DMS 273 (cell line): ENCODE measurements around the gene TMED4.
A peak's percentile ranks its signal among the peaks of the same experiment; 100 is the strongest.
"Not testable (repeated sequence)": the region's sequence is repeated elsewhere in the genome, so short reads cannot be mapped to it uniquely, and the experiment has no call there.

Experiments used
- DNase-seq: peaks from one replicate; lab custom pipeline; 2025; ENCODE audit not compliant: unreplicated experiment; lab: John Stamatoyannopoulos, UW

Gene TMED4

DNA sequence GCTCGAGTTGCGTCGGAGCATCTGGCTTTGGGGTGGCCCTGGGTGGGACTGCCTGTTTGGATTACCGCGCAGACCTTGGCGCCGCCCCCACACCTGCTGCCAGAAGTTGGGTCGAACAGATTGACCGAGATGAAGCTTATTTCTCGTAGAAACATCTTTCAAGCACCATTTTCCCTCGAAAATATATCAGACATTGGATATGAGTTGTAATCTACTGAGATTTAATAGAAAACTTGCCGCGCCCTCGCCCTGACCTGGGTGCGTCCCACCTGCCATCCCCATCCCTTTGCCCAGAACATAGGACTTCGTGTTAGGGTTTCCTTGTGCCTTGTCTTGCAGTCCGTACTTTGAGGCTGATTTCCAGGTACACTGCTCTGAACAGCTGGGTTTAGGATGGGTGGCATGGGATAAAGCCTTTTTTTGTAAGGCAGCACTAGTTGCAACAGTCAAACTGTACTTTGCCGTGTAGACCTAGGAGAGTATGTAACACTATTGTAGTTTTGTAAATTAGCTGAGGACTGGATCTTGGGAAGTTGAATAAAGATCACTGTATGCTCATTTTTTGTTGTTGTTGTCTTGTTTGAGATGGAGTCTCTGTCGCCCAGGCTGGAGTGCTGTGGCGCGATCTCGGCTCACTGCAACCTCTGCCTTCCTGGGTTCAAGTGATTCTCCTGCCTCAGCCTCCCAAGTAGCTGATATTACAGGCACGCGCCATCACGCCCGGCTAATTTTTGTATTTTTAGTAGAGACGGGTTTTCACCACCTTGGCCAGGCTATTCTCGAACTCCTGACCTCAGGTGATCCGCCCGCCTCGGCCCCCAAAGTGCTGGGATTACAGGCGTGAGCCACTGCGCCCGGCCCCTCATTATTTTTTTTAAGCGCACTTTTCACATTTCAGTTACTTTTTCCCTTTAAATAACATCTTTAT lies 25.4 kb upstream of the TMED4 start:
- peak; percentile 73 for DNase-seq

DNA sequence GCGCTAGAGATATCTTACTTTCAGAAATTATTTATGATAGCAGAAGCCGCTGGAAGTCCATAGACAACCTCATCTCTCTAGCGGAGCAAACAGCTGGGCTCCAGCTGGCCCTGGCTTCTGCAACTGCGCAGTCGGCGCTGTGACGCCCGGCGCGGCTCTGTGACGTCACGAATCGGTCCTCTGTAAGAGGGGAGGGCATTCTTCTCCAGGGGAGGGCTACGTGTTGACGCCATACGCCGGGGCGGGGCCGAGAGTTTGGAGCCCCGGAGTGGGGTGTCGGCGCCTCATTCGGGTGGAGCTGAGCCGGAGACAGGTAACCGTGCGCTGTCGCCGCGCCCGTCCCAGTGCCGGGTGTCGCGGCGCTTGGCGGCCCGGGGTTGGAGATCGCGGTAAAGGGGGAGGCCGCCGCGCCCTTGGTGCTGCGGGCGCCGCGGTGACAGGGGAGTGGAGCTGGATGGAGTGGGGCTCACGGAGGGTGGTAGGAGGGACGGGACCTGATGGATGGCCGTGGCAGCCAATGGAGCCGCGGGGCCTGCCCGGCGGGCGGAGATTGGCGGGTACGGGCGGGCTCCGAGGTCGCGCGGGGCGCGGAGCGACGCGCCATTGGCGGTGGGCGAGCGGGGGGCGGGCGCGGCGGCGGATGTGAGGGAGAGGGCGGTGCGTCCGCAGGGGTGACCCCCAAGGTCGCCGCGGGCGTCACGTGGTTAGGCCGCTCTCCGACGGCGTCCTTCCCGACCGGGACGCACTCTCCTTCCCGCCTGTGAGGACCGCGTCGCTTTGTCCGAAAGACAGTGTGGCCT lies 24.5 kb upstream of the TMED4 start, which contains the start of gene OGDH:
TSS of gene OGDH (plus strand) at position 287 of the 800 bp plus-strand sequence. CDS start 17,717 bp downstream, outside the sequence.
- DNase-seq = peak; percentile 100

DNA sequence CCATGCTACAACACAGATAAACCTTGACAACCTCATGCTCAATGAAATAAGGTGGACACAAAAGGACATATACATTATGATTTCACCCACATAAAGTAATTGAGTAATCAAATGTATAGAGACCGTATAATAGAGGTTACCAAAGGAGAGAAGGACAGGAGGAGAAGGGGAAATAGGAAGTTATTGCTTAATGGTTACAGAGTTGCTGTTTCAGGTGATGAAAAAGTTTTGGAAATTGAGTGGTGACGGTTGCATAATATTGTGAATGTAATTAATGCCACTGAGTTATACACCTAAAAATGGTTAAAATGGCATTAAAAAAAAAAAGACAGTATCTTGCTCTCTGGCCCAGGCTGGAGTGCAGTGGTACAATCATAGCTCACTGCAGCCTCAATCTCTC lies 22.9 kb upstream of the TMED4 start:
- no peak for DNase-seq

DNA sequence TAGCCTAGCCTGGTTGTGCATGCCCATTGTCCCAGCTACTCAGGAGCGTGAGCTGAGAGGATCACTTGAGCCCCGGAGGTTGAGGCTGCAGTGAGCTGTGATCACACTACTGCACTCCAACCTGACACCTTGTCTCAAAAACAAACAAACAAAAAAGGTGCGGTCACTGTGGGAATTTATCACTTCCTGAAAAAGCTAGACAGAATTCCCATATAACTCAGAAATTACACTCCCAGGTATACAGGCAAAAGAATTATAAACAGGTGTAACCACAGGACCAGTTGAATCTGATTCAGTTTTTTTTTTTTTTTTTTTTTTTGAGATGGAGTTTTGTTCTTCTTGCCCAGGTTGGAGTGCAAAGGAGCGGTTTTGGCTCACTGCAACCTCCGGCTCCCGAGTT lies 21.2 kb upstream of the TMED4 start:
- DNase-seq = no peak

DNA sequence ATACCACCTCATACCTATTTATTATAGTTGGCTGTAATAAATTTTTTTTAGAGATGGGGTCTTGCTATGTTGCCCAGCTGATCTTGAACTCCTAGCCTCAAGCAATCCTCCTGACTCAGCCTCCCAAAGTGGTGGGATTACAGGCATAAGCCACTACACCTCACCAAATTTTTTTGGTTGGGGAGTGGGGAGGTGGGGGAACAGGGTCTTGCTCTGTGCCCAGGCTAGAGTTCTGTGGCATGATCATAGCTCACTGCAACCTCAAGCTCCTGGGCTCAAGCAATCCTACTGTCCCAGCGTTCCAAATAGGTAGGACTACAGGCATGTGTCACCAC lies 20.5 kb upstream of the TMED4 start:
- DNase-seq = no peak

DNA sequence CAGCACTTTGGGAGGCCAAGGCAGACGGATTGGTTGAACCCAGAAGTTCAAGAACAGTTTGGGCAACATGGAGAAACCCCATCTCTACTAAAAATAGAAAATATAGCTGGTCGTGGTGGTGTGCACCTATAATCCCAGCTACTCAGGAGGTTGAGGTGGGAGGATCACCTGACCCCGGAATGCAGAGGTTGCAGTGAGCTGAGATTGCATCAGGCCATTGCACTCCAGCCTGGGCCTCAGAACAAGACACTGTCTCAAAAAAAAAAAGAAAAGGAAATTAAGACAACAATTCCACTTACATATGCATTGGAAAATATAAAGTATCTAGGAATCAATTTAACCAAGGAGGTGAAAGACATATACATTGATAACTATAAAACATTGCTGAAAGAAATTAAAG lies 17.2 kb upstream of the TMED4 start:
- no peak for DNase-seq

DNA sequence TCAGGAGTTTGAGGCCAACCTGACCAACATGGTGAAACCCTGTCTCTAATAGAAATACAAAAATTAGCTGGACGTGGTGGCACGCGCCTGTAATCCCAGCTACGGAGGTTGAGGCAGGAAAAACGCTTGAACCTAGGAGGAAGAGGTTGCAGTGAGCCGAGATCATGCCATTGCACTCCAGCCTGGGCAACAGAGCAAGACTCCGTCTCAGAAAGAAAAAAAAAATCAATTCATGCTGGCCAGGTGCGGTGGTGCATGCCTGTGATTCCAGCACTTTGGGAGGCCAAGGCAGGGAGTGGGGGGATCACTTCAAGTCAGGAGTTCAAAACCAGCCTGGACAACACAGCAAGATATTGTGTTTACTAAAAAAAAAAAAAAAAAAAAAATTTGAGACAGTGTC lies 15.2 kb upstream of the TMED4 start:
- DNase-seq = not testable (repeated sequence)

DNA sequence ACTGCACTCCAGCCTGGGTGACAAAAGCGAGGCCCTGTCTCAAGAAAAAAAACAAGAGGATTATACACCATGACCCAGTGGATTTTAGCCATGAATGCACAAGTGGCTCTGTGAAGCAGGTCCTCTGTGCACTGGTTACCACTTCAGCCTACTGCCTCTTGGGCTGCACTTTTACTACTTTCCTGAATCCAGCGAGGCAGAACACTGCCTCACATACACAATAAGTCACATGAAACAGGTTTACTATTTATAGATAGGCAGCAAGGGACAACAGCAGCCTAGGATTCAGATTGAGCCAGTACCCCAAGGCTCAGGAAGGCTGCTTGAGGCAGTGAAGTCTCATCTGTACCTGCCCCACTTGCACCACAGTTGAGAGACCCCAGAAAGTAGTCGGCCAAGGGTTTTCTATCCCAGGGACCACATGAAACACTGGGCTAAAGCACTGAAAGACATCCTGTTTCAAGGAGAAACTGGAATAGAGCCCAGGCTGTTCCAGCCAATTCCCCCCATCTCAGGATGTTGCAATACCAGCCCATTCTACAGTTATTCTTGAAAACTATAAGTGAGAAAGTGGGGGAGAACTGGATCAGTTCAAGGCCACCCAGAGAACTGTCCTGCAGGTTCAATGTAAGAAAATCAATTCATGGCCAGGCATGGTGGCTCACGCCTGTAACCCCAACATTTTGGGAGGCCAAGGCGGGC lies 14.1 kb upstream of the TMED4 start:
- no peak for DNase-seq

DNA sequence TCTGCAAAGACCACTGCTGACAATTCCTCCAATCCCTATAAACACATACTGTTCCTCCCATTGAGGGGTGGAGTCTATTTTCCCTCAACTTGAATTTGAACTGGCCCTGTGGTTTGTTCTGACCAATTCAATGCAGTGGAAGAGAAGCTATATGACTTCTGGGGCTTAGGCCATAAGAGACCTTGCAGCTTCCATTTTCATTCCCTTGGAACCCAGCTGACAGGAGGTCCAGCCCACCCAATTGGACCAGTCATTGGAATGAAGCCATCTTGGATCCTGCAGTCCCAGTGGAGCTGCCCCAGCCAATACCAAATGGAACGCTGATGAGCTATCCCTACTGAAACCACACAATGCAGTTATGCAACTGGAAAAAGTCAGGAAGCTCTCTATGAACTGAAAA lies 8.9 kb upstream of the TMED4 start:
- DNase-seq = no peak

DNA sequence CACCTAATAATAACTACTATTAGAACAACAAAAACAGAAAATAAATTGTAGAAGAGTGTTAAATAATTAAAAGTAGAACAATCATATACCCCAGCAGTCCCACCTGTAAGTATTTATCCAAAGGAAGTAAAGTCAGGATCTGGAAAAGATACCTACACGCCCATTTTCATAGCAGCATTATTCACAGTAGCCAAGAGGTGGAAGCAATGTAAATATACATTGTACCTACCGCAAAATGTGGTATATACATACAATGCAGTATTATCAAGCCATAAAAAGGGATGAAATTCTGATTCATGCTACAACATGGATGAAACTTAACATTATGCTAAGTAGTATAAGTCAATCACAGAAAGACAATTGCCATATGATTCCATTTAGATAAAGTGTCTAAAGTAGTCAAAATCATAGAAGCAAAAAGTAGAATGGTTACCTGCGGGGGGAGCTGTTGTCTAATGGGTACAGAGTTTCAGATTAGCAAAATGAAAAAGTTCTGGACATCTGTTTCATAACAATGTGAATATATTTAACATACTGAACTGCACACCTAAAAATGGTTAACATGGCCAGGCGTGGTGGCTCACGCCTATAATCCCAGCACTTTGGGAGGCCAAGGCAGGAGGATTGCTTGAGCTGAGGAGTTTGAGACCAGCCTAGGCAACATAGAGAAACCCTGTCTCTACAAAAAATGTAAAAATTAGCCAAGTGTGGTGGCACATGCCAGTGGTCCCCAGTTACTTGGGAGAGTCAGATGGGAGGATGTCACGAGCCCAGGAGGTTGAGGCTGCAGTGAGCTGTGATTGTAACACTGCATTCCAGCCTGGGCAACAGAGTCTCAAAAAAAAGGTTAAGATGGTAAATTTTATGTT lies 6.0 kb upstream of the TMED4 start:
- DNase-seq = peak; percentile 85

DNA sequence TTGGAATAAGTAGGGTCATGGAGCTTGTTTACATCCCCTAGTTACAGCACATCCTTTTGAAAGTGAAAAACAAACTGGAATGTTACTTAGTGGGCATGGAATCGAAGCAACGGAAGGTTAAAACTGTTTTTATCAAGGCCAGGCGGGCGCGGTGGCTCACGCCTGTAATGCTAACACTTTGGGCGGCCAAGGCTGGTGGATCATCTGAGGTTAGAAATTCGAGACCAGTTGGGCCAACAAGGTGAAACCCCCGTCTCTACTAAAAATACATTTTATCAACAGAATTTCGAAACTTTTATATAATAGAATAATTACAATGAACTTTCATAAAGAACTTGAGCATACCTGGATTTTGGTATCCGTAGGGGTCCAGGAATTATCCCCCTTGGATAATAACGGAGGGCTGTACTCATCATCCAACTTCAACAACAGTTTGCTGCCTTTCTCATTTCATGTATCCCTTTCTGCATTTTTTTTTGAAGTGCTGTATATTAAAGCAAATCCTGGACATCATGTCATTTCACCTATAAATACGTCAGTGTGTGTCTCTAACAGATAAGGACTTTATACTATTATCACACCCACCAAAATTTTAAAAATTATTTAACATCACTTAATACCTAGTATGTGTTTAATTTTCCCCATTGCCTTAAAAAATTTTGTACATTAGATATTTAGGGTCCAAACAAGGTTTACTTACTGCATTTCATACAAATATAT lies 1.3 kb upstream of the TMED4 start:
- no peak for DNase-seq

DNA sequence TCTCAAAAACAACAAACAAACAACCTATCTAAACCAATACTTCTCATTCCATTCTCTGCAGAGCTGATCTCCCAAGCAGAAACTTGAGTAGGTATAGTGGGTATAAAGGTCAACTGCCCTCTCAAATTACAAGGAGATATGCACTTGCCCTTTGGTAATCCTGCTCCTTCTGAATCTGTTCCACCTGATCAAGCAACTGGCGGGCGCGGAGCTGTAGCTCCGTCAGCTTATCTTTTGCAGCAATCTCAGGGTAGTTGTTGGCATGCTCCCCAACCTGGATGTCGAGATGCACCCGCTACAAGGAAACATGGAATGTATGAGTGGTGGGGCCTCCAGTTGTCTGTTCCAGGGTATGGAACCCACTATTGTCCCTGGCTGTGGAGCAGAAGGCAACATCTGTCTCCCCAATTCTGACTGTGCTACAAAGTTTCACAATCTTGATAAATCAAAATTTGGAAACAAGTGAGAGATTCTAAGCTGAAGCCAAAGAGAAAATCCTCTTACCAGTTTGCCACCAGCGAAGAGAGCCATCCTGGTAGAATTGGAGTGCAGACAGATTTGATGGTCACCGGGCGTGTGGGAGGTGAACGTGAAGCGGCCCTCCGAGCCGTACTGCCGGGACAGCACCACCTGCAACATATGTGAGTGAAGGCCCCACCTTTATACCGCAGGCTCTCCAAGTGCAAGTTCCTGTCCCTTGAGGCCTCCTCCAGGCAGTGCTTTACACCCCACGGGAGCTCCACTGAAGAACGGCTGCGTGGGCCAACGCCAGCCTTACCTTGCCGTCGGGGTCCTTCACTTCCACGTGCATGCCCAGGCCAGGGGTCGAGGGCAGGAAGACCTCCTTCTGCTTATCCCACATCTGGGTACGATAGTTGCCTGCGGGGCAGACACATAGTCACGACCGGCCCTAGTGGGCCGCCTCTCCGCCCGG lies 819 bp downstream of the TMED4 start:
- DNase-seq = peak; percentile 70

DNA sequence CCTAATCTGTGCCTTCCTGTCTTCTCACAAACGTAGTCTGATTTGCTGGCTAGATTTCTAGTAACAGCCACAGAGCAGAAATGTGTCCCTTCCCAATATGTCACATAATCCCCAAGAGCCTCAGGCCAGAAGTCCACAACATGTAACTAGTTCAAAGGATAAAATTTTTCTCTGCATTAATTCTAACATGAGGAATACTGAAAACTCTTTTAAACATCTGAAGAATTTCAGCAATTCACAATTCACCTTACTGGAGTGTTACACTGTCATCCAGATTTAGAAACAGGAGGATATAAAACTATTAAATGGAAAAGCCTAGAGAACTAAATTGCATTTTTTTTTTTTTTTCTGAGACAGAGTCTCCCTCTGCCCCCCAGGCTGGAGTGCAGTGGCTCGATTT lies 5.8 kb downstream of the TMED4 start:
- DNase-seq = no peak

DNA sequence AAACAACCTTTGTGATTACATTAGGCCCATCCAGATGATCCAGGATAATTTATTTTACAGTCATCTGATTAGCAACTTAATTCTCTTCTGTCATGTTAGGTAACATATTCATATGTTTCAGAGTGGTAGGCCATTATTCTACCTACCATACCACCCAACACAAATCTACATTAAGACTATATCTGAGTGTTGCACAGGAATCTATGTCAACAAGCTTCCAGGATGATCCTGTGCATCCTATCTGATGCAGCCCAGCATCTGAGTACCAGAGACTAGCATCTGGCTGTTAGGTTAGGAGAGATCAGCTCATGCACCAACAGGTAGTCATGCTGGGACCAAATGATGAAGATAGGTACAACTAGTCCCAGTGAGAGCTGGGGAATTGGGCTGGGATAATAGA lies 7.0 kb downstream of the TMED4 start:
- DNase-seq = no peak

DNA sequence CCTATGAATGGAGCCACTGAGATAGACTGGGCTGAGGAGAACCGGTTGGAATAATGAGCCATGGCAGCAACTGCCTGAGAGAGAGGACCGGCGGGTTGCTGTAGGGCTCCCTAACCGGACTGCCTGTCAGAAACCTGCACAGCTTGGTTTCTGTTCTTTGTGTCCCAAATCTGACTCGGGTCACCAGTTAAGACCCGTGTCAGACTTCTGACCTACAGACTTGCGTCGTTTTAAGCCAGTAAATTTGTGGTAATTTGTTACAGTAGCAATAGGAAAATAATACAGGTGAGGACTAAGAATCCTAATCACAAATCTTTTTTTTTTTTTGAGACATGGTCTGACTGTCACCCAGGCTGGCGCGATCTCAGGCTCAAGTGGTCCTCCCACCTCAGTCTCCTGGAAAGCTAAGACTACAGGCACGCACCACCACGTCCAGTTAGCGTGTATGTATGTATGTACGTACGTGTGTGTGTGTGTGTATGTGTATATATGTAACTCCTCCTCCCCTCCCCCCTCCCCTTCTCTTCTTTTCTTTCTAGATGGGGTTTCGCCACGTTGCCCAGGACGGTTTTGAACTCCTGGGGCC lies 7.7 kb downstream of the TMED4 start:
- DNase-seq = no peak

DNA sequence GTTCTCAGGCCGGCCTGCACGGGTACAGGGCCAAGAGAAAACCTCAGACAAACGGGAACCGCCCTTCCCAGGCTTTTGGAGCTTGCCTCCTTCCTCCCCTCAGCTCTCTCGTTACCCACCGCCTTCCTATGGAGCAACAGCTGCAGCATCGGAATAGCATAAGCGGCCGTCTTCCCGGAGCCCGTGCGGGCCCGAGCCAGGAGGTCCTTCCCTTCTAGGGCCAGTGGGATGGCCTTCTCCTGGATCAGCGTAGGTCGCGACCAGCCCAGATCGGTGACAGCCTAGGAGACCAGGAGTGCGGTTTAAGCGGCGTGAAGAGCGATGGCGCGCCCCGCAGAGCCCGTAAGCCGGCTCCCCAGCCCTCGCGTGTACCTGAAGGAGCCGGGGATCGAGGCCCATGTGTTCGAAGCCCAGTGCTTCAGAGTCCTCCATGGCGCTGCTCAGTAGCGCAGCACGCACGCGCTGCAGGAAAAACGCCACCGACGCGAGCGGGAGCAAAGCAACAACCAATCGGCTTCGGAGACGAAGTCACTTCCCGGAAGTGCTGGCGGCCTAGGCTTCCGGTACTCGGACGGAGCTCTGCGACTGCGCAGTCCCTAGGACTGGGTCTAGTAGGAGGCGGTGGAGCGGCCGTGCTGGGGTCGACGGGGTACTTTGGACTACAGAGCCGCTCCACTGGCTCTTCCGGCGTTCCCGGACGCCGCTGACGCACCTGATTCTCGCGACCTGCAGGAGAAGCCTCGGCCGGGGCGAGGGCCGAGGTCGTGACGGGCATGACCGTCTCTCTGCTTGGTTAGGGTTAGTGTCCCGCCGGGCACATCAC lies 8.4 kb downstream of the TMED4 start, which contains the start of gene DDX56:
TSS of gene DDX56 (minus strand) at position 445 of the 823 bp plus-strand sequence. CDS start at position 432, 13 bp downstream.
- DNase-seq = peak; percentile 99

DNA sequence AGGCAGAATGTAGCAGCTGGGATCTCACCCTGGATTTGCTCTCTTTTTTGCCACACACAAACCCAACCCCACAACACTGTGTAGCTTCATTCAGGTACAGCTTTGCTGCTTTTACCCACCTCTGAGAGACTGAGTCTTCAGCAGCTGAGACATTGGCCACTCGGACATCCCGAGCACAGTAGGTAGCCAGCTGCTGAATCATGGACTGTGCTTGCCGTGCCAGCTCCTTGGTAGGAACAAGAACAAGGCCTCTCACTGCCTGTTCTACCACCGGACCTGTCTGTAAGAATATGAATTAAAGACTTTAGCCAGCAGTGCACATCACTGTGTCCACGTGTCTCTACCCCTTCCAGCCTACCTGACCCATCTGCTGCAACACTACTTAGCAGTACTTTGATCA lies 9.3 kb downstream of the TMED4 start:
- no peak for DNase-seq
